Measurements from ENCODE around the gene LPIN1. TPM values are rescaled to one million over a fixed set of nuclear protein-coding genes. Genes with fewer than 3 reads are reported as not detected.
A peak's percentile ranks its signal among the peaks of the same experiment; 100 is the strongest.

Gene LPIN1
- total RNA-seq, 4 donors from 2014 or later = 19.0 to 52.3 (median 30.5) TPM

DNA sequence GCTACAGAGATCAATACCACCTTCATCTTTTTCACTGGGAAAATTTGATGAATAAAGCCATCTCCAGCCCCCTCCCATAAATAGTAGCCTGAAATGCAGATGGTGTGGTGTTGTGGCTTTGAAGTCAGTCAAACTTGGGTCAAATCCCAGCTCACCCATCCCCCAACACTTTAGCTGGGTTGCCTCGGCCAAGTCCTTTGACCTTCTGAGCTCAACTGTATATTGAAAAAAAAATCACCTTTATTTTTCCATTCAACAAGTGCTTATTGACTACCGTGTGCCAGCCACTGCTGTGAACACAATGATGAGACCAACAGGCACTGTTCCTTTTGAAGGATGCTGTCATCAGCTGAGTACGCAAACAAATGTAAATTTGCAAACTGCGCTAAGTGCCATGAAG is 41.4 kb upstream of the LPIN1 start:
- no peak for TF ChIP-seq POLR2A (IDR thresholded peaks at IDR 0.05)
- TF ChIP-seq, protein P1, sequence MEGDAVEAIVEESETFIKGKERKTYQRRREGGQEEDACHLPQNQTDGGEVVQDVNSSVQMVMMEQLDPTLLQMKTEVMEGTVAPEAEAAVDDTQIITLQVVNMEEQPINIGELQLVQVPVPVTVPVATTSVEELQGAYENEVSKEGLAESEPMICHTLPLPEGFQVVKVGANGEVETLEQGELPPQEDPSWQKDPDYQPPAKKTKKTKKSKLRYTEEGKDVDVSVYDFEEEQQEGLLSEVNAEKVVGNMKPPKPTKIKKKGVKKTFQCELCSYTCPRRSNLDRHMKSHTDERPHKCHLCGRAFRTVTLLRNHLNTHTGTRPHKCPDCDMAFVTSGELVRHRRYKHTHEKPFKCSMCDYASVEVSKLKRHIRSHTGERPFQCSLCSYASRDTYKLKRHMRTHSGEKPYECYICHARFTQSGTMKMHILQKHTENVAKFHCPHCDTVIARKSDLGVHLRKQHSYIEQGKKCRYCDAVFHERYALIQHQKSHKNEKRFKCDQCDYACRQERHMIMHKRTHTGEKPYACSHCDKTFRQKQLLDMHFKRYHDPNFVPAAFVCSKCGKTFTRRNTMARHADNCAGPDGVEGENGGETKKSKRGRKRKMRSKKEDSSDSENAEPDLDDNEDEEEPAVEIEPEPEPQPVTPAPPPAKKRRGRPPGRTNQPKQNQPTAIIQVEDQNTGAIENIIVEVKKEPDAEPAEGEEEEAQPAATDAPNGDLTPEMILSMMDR (IDR thresholded peaks at IDR 0.05) = no peak
- DNase-seq = no peak
- intact Hi-C loops (cut with DNase I; ENCODE audit: low total_unique reads) = no loop called here

DNA sequence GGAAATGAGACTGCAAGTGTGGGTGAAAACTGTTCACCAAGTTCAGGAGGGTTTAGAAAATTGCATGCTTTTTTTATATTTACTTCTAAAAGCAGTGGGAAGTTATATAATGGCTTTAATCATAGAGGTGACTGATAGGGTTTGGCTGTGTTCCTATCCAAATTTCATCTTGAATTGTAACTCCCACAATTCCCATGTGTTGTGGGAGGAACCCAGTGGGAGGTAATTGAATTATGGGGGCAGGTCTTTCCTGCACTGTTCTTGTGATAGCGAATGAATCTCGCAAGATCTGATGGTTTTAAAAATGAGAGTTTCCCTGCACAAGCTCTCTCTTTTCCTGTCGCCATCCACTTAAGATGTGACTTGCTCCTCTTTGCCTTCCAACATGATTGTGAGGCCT is 40.7 kb upstream of the LPIN1 start:
- TF ChIP-seq, protein P1 (IDR thresholded peaks at IDR 0.05) = no peak
- no peak for TF ChIP-seq POLR2A (IDR thresholded peaks at IDR 0.05)
- Histone ChIP-seq H3K4me3 (no peak overlapping the region), H3K9me3 (no peaks in the 10 kb centered on the region), H3K4me1 (no peaks in the 10 kb centered on the region), H3K36me3 (no peaks in the 10 kb centered on the region), H3K27me3 (no peaks in the 10 kb centered on the region), H3K27ac (no peak overlapping the region)
- DNase-seq = no peak
- intact Hi-C loops (cut with DNase I; ENCODE audit: low total_unique reads) = no loop called here

More for the DNA sequence above, 41.4 kb upstream of the LPIN1 start:
- Histone ChIP-seq H3K4me3 (no peak overlapping the region), H3K27me3 (no peaks in the 10 kb centered on the region), H3K27ac (no peak overlapping the region), H3K4me1 (no peaks in the 10 kb centered on the region), H3K9me3 (no peaks in the 10 kb centered on the region), H3K36me3 (no peaks in the 10 kb centered on the region)

DNA sequence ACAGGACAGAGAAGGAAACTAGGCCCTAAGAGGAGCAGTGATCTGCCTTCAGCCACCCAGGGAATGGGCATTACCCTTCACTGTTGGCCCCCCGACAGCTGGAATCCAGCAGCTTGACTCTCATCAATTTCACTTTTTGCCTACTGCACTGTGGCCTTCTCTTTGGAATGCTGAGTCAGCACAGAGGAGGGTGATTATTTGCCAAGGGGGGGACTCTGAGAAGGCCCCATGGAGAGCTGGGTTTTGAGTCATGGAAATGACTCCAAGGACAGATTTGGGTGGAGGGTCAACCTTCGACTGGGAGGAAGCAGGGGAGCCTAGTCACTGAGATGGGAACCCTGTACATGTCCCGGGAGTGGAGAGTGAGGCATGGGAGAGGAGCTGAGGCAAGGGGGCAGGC is 38.3 kb upstream of the LPIN1 start:
- TF ChIP-seq, protein P1 (IDR thresholded peaks at IDR 0.05) = no peak
- no peak for TF ChIP-seq POLR2A (IDR thresholded peaks at IDR 0.05)
- intact Hi-C loops (cut with DNase I; ENCODE audit: low total_unique reads) = no loop called here
- H3K27ac ChIP-seq = no peak overlapping the region
- H3K4me3 ChIP-seq = no peak overlapping the region
- no peak for DNase-seq
- H3K27me3 ChIP-seq = no peaks in the 10 kb centered on the region
- no peaks in the 10 kb centered on the region for H3K9me3 ChIP-seq
- no peaks in the 10 kb centered on the region for H3K36me3 ChIP-seq
- no peaks in the 10 kb centered on the region for H3K4me1 ChIP-seq

DNA sequence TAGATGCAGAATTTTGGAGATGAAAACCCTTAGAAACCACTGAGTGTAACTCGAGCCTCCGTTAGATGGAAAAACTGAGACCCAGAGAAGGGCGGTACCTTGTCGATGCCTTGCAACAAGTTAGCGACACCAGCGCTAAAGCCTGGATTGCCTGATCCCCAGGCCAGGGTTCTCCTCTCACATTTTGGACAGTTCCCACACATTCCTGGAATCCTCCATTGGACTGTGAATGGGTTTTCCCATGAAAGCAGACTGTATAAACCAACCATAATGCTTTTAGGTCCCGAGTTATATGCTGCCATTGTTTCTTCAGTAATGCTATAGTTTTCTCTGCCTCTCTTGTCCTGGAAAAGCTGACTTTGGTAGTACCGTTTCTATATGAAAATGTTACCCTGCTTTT is 37.1 kb upstream of the LPIN1 start:
- H3K9me3 ChIP-seq = no peaks in the 10 kb centered on the region
- intact Hi-C loops (cut with DNase I; ENCODE audit: low total_unique reads) = no loop called here
- no peaks in the 10 kb centered on the region for H3K27me3 ChIP-seq
- TF ChIP-seq, protein P1 (IDR thresholded peaks at IDR 0.05) = no peak
- TF ChIP-seq POLR2A (IDR thresholded peaks at IDR 0.05) = no peak
- no peaks in the 10 kb centered on the region for H3K4me1 ChIP-seq
- H3K27ac ChIP-seq = no peak overlapping the region
- no peak for DNase-seq
- no peak overlapping the region for H3K4me3 ChIP-seq
- H3K36me3 ChIP-seq = no peaks in the 10 kb centered on the region

DNA sequence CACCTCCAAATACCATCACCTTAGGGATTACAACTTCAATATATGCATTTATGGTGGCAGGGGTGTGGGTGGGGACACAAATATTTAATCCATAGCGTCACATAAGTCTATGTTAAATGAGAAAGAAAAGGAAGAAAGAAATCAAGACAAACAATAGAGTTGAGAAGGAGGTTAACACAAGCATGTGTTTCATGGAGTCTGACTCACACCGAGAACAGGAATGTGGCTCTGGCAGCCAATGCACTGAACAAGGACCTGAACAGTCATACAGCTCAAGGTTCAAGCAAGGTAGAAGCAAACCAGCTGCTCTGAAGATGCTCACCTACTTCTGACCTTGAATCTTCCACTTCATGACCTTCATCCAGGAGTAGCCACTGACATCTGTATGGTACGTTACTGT is 36.2 kb upstream of the LPIN1 start:
- Histone ChIP-seq H3K36me3 (no peaks in the 10 kb centered on the region), H3K4me3 (no peak overlapping the region), H3K27me3 (no peaks in the 10 kb centered on the region), H3K4me1 (no peaks in the 10 kb centered on the region), H3K27ac (peak overlapping the region in 1 of 2 donors; percentile 40), H3K9me3 (no peaks in the 10 kb centered on the region)
- no peak for TF ChIP-seq POLR2A (IDR thresholded peaks at IDR 0.05)
- TF ChIP-seq, protein P1 (IDR thresholded peaks at IDR 0.05) = no peak
- intact Hi-C loops (cut with DNase I; ENCODE audit: low total_unique reads) = no loop called here
- DNase-seq = peak in 1 of 2 donors; percentile 33
